Parathyroid adenoma (tissue), 2 donors: ENCODE measurements around the gene RHOD.

Experiments used
- H2AFZ ChIP-seq: fragments of 300-600 bp; sonication (generic); one replicate; pipeline ENCODE4 v1.7.0; 2017; ENCODE audit warnings: antibody characterized with exemption, mild to moderate bottlenecking
- H3K27ac ChIP-seq: fragments of 300-600 bp; sonication (generic); one replicate; pipeline ENCODE4 v1.7.0; 2017
- H3K27me3 ChIP-seq: fragments of 300-600 bp; sonication (generic); one replicate; pipeline ENCODE4 v1.7.0; 2017; ENCODE audit warnings: low read length; ENCODE audit not compliant: control insufficient read depth, insufficient read depth
- H3K36me3 ChIP-seq: fragments of 300-600 bp; sonication (generic); one replicate; pipeline ENCODE4 v1.7.0; 2017; ENCODE audit warnings: low read length; ENCODE audit not compliant: control insufficient read depth, insufficient read depth
- H3K4me1 ChIP-seq: fragments of 300-600 bp; sonication (generic); one replicate; pipeline ENCODE4 v1.7.0; 2017; ENCODE audit warnings: control low read depth
- H3K4me2 ChIP-seq: fragments of 300-600 bp; sonication (generic); one replicate; pipeline ENCODE4 v1.7.0; 2017; ENCODE audit warnings: low read length
- H3K4me3 ChIP-seq: fragments of 300-600 bp; sonication (generic); one replicate; pipeline ENCODE4 v1.7.0; 2017; ENCODE audit warnings: low read depth, low read length
- H3K79me2 ChIP-seq: fragments of 300-600 bp; sonication (generic); one replicate; pipeline ENCODE4 v1.7.0; 2017; ENCODE audit warnings: control low read depth
- H3K9ac ChIP-seq: fragments of 300-600 bp; sonication (generic); one replicate; pipeline ENCODE4 v1.7.0; 2017; ENCODE audit warnings: mild to moderate bottlenecking
- H3K9me3 ChIP-seq: fragments of 300-600 bp; sonication (generic); one replicate; pipeline ENCODE4 v1.7.0; 2017; ENCODE audit warnings: low read length; ENCODE audit not compliant: control insufficient read depth
- TF ChIP-seq, protein P1 (sequence below): fragments of 300-600 bp; sonication (generic); IDR thresholded peaks from one replicate; pipeline ENCODE4 v1.7.0; 2017; ENCODE audit warnings: antibody characterized with exemption, mild to moderate bottlenecking
- donor health status: primary hyperparathyroidism.

The RHOD gene

DNA sequence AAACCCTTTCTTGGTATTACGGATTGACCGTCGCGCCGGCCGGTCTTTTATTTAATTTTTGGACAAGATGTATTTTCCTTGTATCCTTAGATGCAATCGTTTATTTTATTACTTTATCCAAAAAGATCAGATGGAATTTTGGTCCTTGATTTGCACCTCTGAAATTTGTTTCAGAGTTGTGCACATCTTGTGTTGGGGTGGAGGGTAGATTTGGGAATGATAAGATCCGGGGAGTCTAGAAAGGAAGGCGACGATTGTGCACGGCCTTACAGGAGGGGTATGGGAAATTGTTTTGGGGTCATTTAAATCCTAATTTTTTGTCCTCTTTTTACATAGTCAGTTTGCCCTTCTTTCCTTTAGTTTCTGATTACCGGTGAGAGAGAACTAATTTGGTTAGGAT is 63.8 kb downstream of the RHOD start:
- peak overlapping the region; percentile 73 for H3K4me3 ChIP-seq
- H3K9ac ChIP-seq: no peak overlapping the region
- H3K27ac ChIP-seq: peak overlapping the region; percentile 11
- TF ChIP-seq, protein P1, sequence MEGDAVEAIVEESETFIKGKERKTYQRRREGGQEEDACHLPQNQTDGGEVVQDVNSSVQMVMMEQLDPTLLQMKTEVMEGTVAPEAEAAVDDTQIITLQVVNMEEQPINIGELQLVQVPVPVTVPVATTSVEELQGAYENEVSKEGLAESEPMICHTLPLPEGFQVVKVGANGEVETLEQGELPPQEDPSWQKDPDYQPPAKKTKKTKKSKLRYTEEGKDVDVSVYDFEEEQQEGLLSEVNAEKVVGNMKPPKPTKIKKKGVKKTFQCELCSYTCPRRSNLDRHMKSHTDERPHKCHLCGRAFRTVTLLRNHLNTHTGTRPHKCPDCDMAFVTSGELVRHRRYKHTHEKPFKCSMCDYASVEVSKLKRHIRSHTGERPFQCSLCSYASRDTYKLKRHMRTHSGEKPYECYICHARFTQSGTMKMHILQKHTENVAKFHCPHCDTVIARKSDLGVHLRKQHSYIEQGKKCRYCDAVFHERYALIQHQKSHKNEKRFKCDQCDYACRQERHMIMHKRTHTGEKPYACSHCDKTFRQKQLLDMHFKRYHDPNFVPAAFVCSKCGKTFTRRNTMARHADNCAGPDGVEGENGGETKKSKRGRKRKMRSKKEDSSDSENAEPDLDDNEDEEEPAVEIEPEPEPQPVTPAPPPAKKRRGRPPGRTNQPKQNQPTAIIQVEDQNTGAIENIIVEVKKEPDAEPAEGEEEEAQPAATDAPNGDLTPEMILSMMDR: no peak
- no peaks in the 10 kb centered on the region for H3K36me3 ChIP-seq
- H3K4me2 ChIP-seq: peak overlapping the region; percentile 79
- peaks cover 19% of the 10 kb centered on the region for H3K79me2 ChIP-seq
- H3K27me3 ChIP-seq: no peaks in the 10 kb centered on the region
- no peaks in the 10 kb centered on the region for H3K9me3 ChIP-seq
- H2AFZ ChIP-seq: no peak overlapping the region
- no peaks in the 10 kb centered on the region for H3K4me1 ChIP-seq

DNA sequence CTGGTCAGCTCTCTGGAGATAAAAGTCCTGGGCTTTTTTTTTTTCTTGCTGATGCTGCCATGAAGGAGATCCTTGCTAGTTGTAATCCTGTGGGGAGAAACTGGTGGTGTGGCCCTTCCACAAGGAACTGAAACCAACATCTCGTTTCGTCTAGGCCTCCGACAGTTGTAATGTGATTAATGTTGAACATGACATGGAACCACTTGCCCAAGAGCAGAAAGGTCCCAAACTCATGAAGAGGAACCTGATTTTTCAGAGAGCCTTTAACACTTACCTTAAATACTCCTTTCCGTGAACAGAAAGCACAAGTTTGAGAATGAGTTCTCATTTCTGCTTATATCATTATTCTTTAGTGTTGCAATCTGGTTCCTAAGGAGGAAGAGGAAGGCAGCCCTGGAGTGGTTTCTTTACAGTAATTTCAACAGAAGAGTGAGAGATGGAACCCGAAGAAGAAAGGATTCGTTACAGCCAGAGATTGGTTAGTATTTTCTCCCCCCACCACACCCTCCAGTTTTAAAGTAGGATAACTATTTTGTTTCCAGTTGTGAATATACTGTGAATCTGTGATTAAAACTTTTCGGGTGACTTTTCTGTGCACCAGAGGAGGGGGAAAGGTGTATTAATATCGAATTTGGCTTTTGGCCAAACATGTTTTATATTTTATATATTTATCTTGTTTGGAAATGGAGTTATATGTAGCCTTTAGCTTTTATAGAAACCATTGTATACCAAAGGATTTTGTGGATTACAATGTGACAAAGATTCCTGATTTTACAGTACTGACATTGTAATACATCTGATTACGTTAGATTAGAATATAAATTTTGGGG is 64.4 kb downstream of the RHOD start:
- TF ChIP-seq, protein P1: no peak
- peak overlapping the region; percentile 73 for H3K4me3 ChIP-seq
- peaks cover 19% of the 10 kb centered on the region for H3K79me2 ChIP-seq
- peak overlapping the region; percentile 79 for H3K4me2 ChIP-seq
- no peaks in the 10 kb centered on the region for H3K9me3 ChIP-seq
- no peak overlapping the region for H2AFZ ChIP-seq
- no peaks in the 10 kb centered on the region for H3K4me1 ChIP-seq
- no peak overlapping the region for H3K9ac ChIP-seq
- H3K36me3 ChIP-seq: no peaks in the 10 kb centered on the region
- peak overlapping the region; percentile 0 for H3K27ac ChIP-seq
- no peaks in the 10 kb centered on the region for H3K27me3 ChIP-seq
